ACC112 (cell line): ENCODE data around the gene SLC18B1.
A peak's percentile ranks its signal among the peaks of the same experiment; 100 is the strongest.
"Not testable (repeated sequence)": the region's sequence is repeated elsewhere in the genome, so short reads cannot be mapped to it uniquely, and the experiment has no call there.

Source experiments
- H2AFZ ChIP-seq: fragments of 200-600 bp; sonication (generic); one replicate; pipeline ENCODE4 v1.6.0; 2017; ENCODE audit warnings: antibody characterized with exemption, low read length; ENCODE audit not compliant: unreplicated experiment
- H3K27ac ChIP-seq: fragments of 200-600 bp; sonication (generic); 2 replicates; pipeline ENCODE4 v1.5.1; 2014; ENCODE audit warnings: low read depth, mild to moderate bottlenecking, antibody characterized with exemption, low read length, moderate library complexity
- H3K27me3 ChIP-seq: fragments of 200-600 bp; sonication (generic); 2 replicates; pipeline ENCODE4 v1.6.1; 2014; ENCODE audit warnings: mild to moderate bottlenecking, antibody characterized with exemption, low read length, moderate library complexity, mixed read lengths; ENCODE audit not compliant: insufficient read depth
- H3K36me3 ChIP-seq: fragments of 200-600 bp; sonication (generic); 2 replicates; pipeline ENCODE4 v1.6.1; 2016; ENCODE audit warnings: mild to moderate bottlenecking, antibody characterized with exemption, low read length, moderate library complexity, mixed read lengths; ENCODE audit not compliant: insufficient read depth
- H3K4me1 ChIP-seq: fragments of 200-600 bp; sonication (generic); one replicate; pipeline ENCODE4 v1.6.1; 2016; ENCODE audit warnings: low read length, mixed read lengths; ENCODE audit not compliant: insufficient read depth, unreplicated experiment, control insufficient read depth
- H3K4me3 ChIP-seq: fragments of 200-600 bp; sonication (generic); 2 replicates; pipeline ENCODE4 v1.5.1; 2014; ENCODE audit warnings: mild to moderate bottlenecking, low read depth, low read length
- H3K79me2 ChIP-seq: fragments of 200-600 bp; sonication (generic); one replicate; pipeline ENCODE4 v1.6.0; 2016; ENCODE audit warnings: low read length; ENCODE audit not compliant: control insufficient read depth, unreplicated experiment, insufficient read depth

The SLC18B1 gene

GRCh38 chr6:132798869-132799538, 567 bp upstream of the SLC18B1 start:
- Histone ChIP-seq H2AFZ (peak overlapping the region; percentile 93), H3K4me1 (peaks cover 4% of the 10 kb centered on the region), H3K4me3 (peak overlapping the region; percentile 83), H3K27ac (peak overlapping the region; percentile 10; the same call in 1 of the 2 replicates), H3K79me2 (peaks cover 3% of the 10 kb centered on the region), H3K36me3 (peaks cover 4% of the 10 kb centered on the region; the same call in 1 of the 2 replicates), H3K27me3 (no peaks in the 10 kb centered on the region)

GRCh38 chr6:132795461-132795860, 3.0 kb downstream of the SLC18B1 start:
- Histone ChIP-seq H3K27me3 (no peaks in the 10 kb centered on the region), H3K4me1 (peaks cover 4% of the 10 kb centered on the region), H3K79me2 (peaks cover 3% of the 10 kb centered on the region), H3K27ac (no peak overlapping the region), H2AFZ (no peak overlapping the region), H3K4me3 (no peak overlapping the region), H3K36me3 (peaks cover 4% of the 10 kb centered on the region; the same call in 1 of the 2 replicates)

GRCh38 chr6:132792510-132792909, 5.9 kb downstream of the SLC18B1 start:
- peaks cover 4% of the 10 kb centered on the region for H3K4me1 ChIP-seq
- peaks cover 10% of the 10 kb centered on the region; the same call in 1 of the 2 replicates for H3K36me3 ChIP-seq
- peaks cover 1% of the 10 kb centered on the region for H3K79me2 ChIP-seq
- H3K4me3 ChIP-seq, result no peak overlapping the region
- no peaks in the 10 kb centered on the region for H3K27me3 ChIP-seq
- H3K27ac ChIP-seq, result no peak overlapping the region
- H2AFZ ChIP-seq, result no peak overlapping the region

- H2AFZ ChIP-seq, result no peak overlapping the region
- peaks cover 13% of the 10 kb centered on the region; the same call in 1 of the 2 replicates for H3K36me3 ChIP-seq
- H3K79me2 ChIP-seq, result no peaks in the 10 kb centered on the region
- H3K27ac ChIP-seq, result no peak overlapping the region
- H3K4me1 ChIP-seq, result no peaks in the 10 kb centered on the region
- H3K4me3 ChIP-seq, result no peak overlapping the region
- H3K27me3 ChIP-seq, result no peaks in the 10 kb centered on the region
Observed at GRCh38 chr6:132790450-132790849, 8.0 kb downstream of the SLC18B1 start.

GRCh38 chr6:132789396-132789776, 9.1 kb downstream of the SLC18B1 start:
- H3K4me1 ChIP-seq, result no peaks in the 10 kb centered on the region
- H2AFZ ChIP-seq, result no peak overlapping the region
- no peak overlapping the region for H3K27ac ChIP-seq
- H3K79me2 ChIP-seq, result no peaks in the 10 kb centered on the region
- peaks cover 19% of the 10 kb centered on the region; the same call in 1 of the 2 replicates for H3K36me3 ChIP-seq
- H3K4me3 ChIP-seq, result no peak overlapping the region
- H3K27me3 ChIP-seq, result no peaks in the 10 kb centered on the region

GRCh38 chr6:132788658-132789395, 9.6 kb downstream of the SLC18B1 start:
- no peak overlapping the region for H3K4me3 ChIP-seq
- H3K27ac ChIP-seq, result no peak overlapping the region
- no peaks in the 10 kb centered on the region for H3K4me1 ChIP-seq
- H2AFZ ChIP-seq, result no peak overlapping the region
- H3K27me3 ChIP-seq, result no peaks in the 10 kb centered on the region
- peaks cover 20% of the 10 kb centered on the region; the same call in 1 of the 2 replicates for H3K36me3 ChIP-seq
- H3K79me2 ChIP-seq, result no peaks in the 10 kb centered on the region

GRCh38 chr6:132785936-132786335, 12.5 kb downstream of the SLC18B1 start:
- H3K27ac ChIP-seq, result no peak overlapping the region
- no peaks in the 10 kb centered on the region for H3K27me3 ChIP-seq
- no peak overlapping the region for H2AFZ ChIP-seq

GRCh38 chr6:132780770-132781371, 17.6 kb downstream of the SLC18B1 start:
- H3K4me1 ChIP-seq, result no peaks in the 10 kb centered on the region
- H3K27me3 ChIP-seq, result no peaks in the 10 kb centered on the region
- no peak overlapping the region for H3K4me3 ChIP-seq
- H3K36me3 ChIP-seq, result peaks cover 15% of the 10 kb centered on the region; the same call in 1 of the 2 replicates
- no peak overlapping the region for H2AFZ ChIP-seq
- no peak overlapping the region for H3K27ac ChIP-seq
- H3K79me2 ChIP-seq, result no peaks in the 10 kb centered on the region

More at GRCh38 chr6:132785936-132786335, 12.5 kb downstream of the SLC18B1 start:
- no peaks in the 10 kb centered on the region for H3K79me2 ChIP-seq
- no peaks in the 10 kb centered on the region for H3K4me1 ChIP-seq
- no peak overlapping the region for H3K4me3 ChIP-seq
- peaks cover 20% of the 10 kb centered on the region; the same call in 1 of the 2 replicates for H3K36me3 ChIP-seq

GRCh38 chr6:132777881-132778280, 20.6 kb downstream of the SLC18B1 start:
- H3K27me3 ChIP-seq, H3K79me2 ChIP-seq, H3K4me3 ChIP-seq, H2AFZ ChIP-seq, H3K36me3 ChIP-seq, H3K27ac ChIP-seq, H3K4me1 ChIP-seq: not testable (repeated sequence)

- Histone ChIP-seq H3K4me3 (no peak overlapping the region), H3K36me3 (no peaks in the 10 kb centered on the region), H3K27ac (no peak overlapping the region), H3K79me2 (no peaks in the 10 kb centered on the region), H2AFZ (no peak overlapping the region), H3K4me1 (peaks cover 14% of the 10 kb centered on the region), H3K27me3 (no peaks in the 10 kb centered on the region)
Observed at GRCh38 chr6:132768051-132768517, 30.4 kb downstream of the SLC18B1 start.
